SW 1271 (cell line): Measurements from ENCODE around the gene INTS14.

Experiments
- DNase-seq, 2 experiments: peaks; one replicate each; lab custom pipeline; 2025; lab: John Stamatoyannopoulos, UW

Gene INTS14

GRCh38 chr15:65610871-65611718 lies at the start of gene INTS14:
INTS14 (minus strand) TSS chr15:65611131; CDS start chr15:65607380, 3,751 bp downstream.
- DNase-seq: peak; percentile 89 to 98

GRCh38 chr15:65659502-65660052 lies 48.6 kb upstream of the INTS14 start:
- no peak for DNase-seq

GRCh38 chr15:65655457-65655856 lies 44.5 kb upstream of the INTS14 start:
- no peak for DNase-seq

- peak in 1 of 2 experiments; percentile 37 for DNase-seq
Observed at GRCh38 chr15:65655026-65655425, 44.1 kb upstream of the INTS14 start.

- DNase-seq: peak in 1 of 2 experiments; percentile 17
Observed at GRCh38 chr15:65653801-65654521, 43.0 kb upstream of the INTS14 start.

- peak in 1 of 2 experiments; percentile 41 for DNase-seq
Observed at GRCh38 chr15:65653341-65653740, 42.4 kb upstream of the INTS14 start.

- no peak for DNase-seq
Observed at GRCh38 chr15:65651831-65652749, 41.2 kb upstream of the INTS14 start.

GRCh38 chr15:65651042-65651322 lies 40.1 kb upstream of the INTS14 start:
- DNase-seq: no peak

- DNase-seq: no peak
Observed at GRCh38 chr15:65650312-65651041, 39.5 kb upstream of the INTS14 start.

GRCh38 chr15:65646486-65646885 lies 35.6 kb upstream of the INTS14 start:
- DNase-seq: no peak

GRCh38 chr15:65645392-65645791 lies 34.5 kb upstream of the INTS14 start:
- no peak for DNase-seq

GRCh38 chr15:65644282-65644681 lies 33.4 kb upstream of the INTS14 start:
- no peak for DNase-seq

- peak in 1 of 2 experiments; percentile 33 for DNase-seq
Observed at GRCh38 chr15:65642594-65642993, 31.7 kb upstream of the INTS14 start.

- no peak for DNase-seq
Observed at GRCh38 chr15:65641768-65642475, 31.0 kb upstream of the INTS14 start.

- DNase-seq: no peak
Observed at GRCh38 chr15:65639509-65639908, 28.6 kb upstream of the INTS14 start.

GRCh38 chr15:65638681-65639089 lies 27.8 kb upstream of the INTS14 start:
- peak; percentile 44 to 78 for DNase-seq

- no peak for DNase-seq
Observed at GRCh38 chr15:65638109-65638508, 27.2 kb upstream of the INTS14 start.

GRCh38 chr15:65634356-65634755 lies 23.4 kb upstream of the INTS14 start:
- no peak for DNase-seq

- no peak for DNase-seq
Observed at GRCh38 chr15:65633752-65634151, 22.8 kb upstream of the INTS14 start.

- no peak for DNase-seq
Observed at GRCh38 chr15:65632780-65633375, 21.9 kb upstream of the INTS14 start.
